ENCODE results near the gene CLCN4.

- TF ChIP-seq POLR2A (IDR thresholded peaks at IDR 0.05; ENCODE audit: extremely low read depth, insufficient read length) (no peak), CTCF (IDR thresholded peaks at IDR 0.05; ENCODE audit: low read depth, low read length) (no peak)
Observed at GRCh38 chrX:10177004-10177396, 20.2 kb downstream of the CLCN4 start.
